Amygdala (tissue), 56 donors: ENCODE measurements around the gene BLVRB.
"Not testable (repeated sequence)": the region's sequence is repeated elsewhere in the genome, so short reads cannot be mapped to it uniquely, and the experiment has no call there.

ENCODE experiments used
- DNase-seq, 56 donors: peaks; one replicate each; lab custom pipeline; 2025; lab: John Stamatoyannopoulos, UW

Gene BLVRB

DNA sequence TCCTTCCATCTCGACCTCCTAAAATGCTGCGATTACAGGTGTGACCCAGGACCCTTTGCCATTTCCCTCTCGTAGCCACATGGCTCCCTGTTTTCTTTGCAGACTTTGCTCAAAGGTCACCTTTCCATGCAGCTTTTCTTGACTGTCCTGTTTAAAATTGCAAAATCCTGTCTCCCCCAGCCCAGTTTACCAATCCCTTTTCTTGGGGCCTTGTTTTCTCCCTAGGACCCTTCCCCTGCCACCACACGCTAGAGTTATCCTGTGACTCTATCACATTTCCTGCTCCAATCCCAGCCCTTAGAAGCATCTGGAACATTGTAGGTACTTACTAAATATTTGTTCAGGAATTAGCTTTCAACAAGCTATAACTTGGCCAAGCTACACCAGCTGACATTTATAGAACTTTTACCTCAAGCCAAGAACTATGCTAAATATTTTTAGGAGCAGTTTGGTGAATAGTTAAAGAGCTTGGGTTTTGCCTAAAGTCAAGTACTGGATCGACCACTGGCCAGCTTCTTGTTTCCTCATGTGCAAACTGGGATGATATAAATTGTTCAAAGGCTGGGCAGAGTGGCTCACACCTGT is 12.3 kb downstream of the BLVRB start:
- no peak for DNase-seq

DNA sequence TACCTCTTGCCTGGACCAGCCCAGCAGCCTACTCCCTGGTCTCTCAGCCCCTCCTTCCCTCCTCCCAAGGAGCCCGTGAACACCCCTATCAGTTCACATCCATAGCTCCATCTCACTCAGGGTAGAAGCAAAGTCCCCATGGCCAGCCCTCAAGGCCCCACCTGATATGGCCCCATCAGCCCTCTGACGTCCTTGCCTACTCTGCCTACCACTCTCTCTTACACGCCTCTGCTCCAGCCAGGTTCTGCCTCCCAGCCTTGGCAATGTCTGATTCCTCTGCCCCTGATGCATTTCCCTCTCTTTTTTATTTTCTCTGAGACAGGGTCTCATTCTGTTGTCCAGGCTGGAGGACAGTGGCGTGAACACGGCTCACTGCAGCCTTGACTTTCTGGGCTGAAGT is 13.5 kb downstream of the BLVRB start:
- no peak for DNase-seq

DNA sequence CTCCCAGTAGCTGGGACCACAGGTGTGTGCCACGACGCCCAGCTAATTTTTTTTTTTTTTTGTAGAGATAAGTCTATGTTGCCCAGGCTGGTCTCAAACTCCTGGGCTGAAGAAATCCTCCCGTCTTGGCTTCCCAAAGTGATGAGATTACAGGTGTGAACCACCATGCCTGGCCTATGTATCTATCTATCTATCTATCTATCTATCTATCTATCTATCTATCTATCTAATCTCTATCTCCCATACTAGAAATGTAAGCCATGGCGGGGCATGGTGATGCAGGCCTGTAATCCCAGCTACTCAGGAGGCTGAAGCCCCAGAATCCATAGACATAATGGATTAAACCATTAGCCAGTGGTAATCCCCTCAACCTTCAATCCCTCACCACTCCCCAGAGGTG is 14.9 kb downstream of the BLVRB start:
- DNase-seq: no peak

DNA sequence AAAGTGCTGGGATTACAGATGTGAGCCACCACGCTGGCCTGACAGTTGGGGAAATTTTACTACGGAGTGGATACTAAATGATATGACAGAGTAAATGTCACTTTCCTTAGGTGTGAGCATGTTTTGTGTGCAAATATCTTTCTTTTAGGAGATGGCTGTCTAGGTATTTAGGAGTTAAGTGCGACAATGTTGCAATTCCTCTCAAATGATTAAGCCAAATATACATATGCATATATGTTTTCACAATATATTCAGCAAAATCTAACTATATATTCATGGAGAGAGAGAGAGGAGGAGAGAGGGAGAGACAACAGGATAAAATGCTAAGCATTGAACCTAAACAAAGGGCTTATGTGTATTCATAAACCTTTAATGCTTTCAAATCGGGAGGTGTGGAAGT is 16.0 kb downstream of the BLVRB start:
- no peak for DNase-seq

DNA sequence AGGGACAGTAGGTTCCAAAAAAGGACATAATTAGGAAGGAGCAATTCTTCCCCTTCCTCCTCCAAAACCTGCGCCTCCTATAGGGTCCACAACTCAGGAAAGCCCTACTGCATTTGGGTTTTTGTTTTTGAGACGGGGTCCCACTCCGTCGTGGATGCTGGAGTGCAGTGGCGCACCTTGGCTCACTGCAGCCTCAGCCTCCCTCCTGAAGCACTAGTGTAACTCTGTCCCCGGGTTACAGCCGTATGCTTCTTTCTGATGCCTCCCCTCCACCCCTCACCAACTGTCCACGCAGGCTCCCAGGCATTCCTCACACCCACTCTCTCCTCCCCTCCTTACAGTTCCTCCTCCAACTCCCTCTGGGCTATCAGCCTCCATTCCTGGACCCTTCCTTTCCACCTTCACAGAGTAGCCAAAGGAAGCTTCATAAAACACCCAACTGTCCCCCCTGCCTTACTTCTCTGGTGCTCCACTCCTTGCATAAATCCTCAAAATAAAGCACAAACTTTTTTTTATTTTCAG is 19.2 kb downstream of the BLVRB start:
- DNase-seq: no peak

DNA sequence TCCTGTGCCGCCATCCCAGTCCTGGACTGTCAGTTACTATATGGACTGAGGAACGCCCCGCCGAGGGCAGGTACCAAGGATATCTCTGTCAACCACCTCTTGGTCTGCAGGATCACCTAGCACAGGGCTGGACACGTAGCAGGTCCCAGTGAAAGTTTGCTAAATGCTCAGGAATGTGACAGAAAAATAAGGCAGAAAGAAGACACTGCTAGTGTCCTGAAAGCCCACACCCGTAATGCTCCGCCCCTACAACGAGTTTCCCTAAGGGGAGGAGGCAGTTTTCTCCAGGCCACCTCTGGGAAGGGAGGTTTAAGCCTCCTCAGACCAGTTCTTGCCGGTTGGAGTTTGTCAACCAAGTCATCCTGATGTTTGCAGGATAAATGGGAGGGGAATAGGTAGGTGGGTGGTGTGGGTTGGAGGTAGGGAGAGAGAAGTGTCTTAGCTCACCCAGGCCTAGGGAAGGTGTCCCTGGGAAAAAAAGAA is 19.7 kb downstream of the BLVRB start:
- DNase-seq: no peak

DNA sequence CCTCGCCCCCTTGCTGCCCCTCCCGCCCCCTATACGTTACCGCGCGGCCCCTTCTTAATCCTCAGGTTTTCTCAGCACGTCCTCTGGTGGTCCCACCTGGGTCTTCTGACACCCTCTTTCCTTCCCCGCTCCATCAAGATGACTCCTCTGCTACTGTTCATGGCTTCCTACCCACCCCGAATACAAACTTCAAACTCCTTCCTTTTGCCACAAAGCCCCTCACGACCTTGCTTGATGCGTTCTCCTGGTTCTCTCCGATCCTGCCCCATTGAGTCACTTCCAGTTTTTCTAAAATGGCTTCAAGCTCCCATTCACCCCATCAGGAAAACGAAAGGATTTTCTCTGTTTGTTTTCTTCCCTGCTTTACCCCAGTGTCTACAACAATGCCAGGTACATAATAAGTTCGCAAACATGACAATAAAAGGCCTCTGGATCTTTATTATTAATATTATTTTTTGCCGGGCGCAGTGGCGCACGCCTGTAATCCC is 20.7 kb downstream of the BLVRB start:
- DNase-seq: no peak

DNA sequence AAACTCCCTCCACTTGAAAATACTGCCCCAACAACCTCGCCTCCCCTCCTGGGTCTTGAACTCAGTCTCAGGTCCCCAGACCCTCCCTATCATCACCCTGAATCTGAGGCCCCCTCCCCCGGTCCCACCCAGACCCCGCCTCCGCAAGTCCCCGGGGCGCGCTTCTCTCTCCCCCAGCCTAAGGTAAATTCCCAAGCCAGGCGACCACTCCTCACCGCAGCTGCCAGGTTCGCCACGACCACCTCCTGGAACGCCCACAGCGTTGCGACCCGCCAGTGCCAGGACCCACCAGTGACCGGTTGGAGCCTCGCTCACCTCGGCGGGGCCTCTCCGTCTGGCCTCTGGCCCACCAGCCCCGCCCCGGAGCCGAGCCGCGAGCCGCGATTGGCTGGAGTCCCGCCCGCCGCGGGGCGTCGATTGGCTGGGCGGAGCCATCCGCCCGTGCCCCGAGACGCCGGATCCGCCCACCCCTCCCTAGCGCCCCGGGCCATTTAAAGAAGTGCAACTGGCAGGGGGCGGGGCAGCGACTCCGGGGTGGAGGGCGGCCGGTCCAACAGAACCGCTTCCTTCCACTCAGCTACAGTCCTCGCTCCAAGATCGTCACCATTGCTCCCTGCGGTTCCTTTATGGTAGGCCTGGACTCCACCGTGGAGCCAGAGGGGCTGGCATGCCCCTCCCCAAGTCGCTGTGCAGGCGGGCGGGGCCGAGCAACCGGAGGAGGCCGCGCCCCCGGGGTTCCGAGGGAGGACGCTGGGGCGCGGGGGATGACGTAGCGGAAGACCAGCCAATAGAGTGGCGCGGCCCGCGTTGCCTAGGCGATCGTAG is 21.3 kb downstream of the BLVRB start, which contains the start of gene SERTAD3:
Gene SERTAD3, minus strand, starts transcription at position 336 of the 825 bp plus-strand sequence. CDS start 2,255 bp downstream, outside the sequence.
- peak; percentile 82 to 99 (median 96) for DNase-seq

DNA sequence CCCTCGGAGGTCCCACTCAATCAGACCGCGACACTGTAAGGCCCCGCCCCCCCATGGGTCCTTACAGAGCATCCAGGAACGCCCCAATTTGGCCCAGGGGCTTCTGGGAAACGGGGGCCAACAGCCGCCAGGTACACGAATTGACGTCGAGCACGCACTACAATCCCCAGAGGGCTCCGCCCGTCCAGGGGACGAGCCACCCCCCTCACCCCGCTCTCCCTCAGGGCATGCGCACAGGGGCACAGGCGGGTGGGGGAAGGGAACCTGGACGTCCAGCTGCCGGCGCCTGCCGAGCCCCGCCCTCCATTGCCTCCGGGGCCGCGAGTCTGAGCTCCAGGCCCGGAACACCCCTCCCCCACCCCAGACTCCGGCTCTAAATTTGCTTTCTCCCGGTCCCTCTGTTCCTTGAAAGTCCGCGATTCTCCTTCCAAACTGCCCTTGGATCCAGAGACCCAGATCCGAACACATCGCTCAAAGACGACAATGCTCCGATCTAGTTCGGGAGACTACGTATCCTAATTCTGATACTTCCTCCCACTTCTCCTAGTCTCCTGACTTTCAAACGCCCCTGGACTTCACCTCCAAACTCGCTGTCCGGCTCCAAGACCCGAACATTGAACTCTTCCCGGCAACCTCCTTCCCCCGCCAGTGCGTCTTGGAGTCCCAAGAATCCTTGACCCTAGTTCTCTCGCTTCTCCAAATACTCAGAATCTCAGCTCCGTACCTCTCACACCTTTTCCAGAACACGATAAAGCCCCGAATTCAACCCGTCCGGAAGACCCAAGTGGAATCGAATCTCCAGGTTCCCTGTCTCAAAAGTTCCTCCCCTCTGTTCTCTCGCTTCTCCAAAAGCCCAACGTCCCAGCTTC is 22.2 kb downstream of the BLVRB start:
- DNase-seq: peak; percentile 74 to 99 (median 96)

DNA sequence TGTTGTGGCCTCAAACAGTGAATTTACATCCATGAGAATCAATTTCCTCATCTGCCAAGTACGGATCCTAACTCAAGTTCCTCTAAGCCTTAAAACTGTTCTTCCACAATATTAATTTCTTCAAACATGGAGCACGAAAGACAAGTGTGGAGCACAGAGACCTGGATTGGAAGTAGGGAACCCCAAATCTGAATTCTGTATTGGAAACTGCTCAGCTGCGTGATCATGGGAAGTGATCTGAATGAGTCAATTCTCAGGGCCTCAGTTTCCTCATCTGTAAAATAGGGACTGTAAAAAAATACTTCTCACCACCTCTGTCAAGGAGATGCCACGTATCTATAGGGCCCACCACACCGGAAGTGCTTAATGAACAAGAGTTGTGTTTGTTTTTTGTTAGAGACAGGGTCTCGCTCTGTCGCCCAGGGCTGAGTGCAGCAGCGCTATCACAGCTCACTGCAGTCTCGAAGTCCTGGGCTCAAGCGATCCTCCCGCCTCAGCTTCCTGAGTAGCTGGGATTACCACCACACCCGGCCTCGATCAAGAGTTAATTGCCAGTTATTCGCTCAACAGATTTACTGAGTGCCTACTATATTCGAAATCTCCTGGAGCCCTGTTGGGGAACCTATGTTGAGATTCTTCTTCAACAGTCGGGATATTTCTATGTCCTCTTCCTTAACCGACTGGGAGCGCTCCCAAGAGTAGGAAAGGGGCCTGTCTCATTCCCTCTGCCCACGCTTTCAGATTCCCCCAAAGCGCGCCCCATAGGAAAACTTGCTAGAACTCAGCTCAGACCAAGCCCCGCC is 23.0 kb downstream of the BLVRB start:
- peak in 3 of 56 donors; percentile 34 to 38 (median 35) for DNase-seq

DNA sequence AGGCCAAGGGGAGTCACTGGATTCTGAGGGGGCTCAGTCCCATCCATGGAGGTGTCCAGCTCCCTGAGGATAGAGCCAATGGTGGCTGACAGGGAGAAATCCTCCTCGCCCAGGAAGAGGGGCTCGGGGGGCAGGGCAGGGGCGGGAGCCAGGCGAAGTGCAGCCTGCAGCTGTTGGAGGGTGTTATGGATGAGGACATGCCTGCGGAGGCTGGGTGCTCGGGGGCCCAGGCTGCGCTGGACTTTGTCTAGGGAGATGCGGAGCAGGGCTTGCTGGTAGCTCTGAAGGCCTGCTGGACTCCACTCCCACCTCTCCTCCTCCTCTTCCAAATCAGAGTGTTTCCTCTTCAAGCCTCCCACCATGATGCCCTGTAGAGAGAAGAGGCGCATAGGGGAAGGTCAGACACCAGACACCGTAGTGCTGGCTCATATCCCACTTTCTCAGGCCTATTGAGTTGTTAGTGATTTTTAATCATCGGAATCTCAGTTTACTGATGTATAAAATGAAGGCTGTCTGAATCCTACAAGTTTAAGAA is 23.8 kb downstream of the BLVRB start:
- no peak for DNase-seq

DNA sequence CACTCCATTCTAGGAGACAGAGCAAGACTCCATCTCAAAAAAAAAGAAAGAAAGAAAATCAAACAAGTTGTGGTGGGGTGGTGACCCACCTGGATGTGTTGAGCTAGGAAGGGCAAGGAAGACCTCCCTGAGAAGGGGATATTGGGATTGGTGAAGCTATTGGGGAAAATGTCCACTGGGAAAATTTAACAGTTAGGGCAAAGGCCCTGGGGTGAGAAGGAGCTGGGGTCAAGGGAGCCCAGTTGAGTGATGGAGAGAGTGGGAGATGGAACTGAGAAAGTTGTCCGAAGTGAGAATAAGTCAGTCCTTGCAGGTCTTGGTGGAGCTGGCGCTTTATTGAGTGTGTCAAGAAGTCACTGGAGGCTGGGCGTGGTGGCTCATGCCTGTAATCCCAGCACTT is 27.3 kb downstream of the BLVRB start:
- no peak for DNase-seq

DNA sequence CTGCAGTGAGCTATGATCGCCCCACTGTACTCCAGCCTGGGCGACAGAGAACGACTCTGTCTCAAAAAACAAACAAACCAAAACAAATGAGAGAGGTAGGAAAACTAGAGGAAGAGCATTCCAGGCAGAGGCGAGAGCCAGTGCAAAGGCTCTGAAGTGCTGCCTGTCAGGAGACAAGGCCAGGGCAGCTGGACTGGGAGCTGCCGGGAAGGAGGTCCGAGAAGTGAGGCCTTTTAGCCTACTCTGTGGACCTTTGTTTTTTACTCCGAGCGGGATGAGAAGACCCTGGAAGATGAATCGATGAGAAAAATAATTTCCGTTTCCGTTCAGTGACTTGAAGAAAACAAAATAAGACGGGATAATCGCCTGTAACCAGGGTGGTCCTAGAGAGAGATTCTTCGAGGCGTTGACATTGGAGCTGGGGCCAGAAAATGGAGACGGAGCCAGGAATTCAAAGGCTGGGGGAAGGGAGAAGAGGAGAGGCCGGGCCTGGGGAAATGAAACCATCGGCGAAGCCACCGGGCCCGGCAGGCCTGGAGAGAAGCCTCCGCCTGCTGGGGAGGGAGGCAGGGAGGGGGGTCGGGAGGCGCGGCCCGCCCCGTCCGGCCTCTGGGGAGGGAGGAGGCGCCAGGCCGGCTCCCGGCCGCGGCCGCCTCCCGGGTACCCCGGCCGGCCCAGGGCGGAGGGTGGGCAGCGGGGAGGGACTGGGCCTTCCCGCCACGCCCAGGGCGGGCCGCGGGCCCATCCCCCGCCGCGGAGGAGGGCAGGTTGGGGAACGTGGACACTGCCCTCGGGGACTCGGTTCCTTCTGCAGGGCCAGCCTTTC is 31.9 kb downstream of the BLVRB start:
- peak in 55 of 56 donors; percentile 18 to 86 (median 69) for DNase-seq

DNA sequence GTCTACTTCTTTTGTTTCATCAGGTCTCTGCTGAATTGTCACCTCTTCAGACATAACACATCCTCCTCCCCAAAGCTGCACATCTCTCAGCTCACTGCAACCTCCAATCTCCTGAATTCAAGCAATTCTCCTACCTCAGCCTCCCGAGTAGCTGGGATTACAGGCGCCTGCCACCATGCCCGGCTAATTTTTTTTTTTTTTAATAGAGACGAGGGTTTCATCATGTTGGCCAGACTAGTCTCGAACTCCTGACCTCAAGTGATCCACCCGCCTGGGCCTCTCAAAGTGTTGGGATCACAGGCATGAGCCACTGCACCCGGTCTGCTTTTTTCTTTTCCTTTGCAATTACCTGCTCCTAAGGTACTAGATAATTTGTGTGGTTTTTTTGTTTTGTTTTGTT is 32.8 kb downstream of the BLVRB start:
- DNase-seq: not testable (repeated sequence)

DNA sequence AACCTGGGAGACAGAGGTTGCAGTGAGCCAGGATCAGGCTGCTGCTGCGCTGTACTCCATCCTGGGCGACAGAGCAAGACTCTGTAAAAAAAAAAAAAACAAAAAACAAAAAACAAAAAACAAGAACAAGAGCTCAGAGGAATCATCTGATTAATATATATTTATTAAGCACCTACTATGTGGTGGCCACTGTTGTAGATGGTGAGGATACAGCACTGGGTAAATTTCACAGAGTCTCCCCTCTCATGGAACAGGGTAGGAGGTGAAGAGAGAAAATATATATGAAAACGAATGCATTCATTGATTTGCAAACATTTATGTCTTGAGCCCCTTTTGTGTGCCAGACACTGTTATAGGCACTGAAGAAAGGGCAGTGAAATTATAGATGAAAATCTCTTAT is 33.8 kb downstream of the BLVRB start:
- no peak for DNase-seq

DNA sequence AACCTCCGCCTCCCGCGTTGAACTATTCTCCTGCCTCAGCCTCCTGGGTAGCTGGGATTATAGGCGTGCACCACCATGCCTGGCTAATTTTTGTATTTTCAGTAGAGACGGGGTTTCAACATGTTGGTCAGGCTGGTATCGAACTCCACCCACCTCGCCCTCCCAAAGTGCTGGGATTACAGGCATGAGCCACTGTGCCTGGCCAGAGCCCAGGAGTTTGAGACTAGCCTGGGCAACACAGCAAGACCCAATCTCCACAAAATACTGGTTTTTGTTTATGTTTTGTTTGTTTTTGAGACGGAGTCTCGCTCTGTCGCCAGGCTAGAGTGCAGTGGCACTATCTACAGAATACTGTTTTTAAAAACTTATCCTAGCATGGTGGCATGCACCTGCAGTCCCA is 35.3 kb downstream of the BLVRB start:
- DNase-seq: not testable (repeated sequence)

DNA sequence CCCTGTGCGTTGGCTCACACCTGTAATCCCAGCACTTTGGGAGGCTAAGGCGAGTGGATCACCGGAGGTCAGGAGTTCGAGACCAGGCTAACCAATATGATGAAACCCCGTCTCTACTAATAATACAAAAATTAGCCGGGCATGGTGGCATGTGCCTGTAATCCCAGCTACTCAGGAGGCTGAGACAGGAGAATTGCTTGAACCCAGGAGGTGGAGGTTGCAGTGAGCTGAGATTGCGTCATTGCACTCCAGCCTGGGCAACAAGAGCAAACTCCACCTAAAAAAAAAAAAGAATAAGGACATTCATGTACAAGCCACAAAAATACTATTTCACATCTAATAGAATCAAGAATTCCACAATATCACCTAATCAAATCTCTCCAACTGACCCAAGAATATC is 37.3 kb downstream of the BLVRB start:
- not testable (repeated sequence) for DNase-seq
